HFFc6 (cell line): ENCODE results near the gene ELAPOR2. TPM values are rescaled to one million over a fixed set of nuclear protein-coding genes. Genes with fewer than 3 reads are reported as not detected.

ENCODE experiments used
- DNase-seq: peaks from one replicate; pipeline ENCODE4 v3.0.0-alpha.2; 2018
- H3K27ac Mint-ChIP-seq: 2 replicates; pipeline ENCODE4 v1.8.0; 2020; ENCODE audit warnings: mild to moderate bottlenecking, mixed read lengths
- H3K27me3 Mint-ChIP-seq: 2 replicates; pipeline ENCODE4 v1.8.0; 2021; ENCODE audit warnings: mild to moderate bottlenecking, moderate library complexity, mixed read lengths; ENCODE audit not compliant: insufficient read depth
- H3K36me3 Mint-ChIP-seq: 2 replicates; pipeline ENCODE4 v1.8.0; 2021; ENCODE audit warnings: low read depth, mixed read lengths
- H3K4me1 Mint-ChIP-seq: 2 replicates; pipeline ENCODE4 v1.8.0; 2020; ENCODE audit warnings: low read depth, mixed read lengths
- H3K4me3 Mint-ChIP-seq: 2 replicates; pipeline ENCODE4 v1.8.0; 2020; ENCODE audit warnings: mild to moderate bottlenecking, moderate library complexity, mixed read lengths
- H3K9me3 Mint-ChIP-seq: 2 replicates; pipeline ENCODE4 v1.8.0; 2020; ENCODE audit warnings: mild to moderate bottlenecking, mixed read lengths
- CTCF ChIP-seq: fragments of 200-600 bp; sonication (generic); IDR thresholded peaks from 2 replicates; pipeline ENCODE4 v1.5.0; 2021; ENCODE audit warnings: antibody characterized with exemption, mild to moderate bottlenecking
- total RNA-seq, 6 experiments: library from RNA; stranded (reverse); fragmentation: NEBNext Ultra II Directional; extraction: Animal tissue kit (Norgen Biotek cat#: 25700); gene quantifications; 2 replicates in 1 of 6; 3 replicates in 5 of 6; pipeline ENCODE4 v1.2.3, GENCODE V29; 2021

ELAPOR2 gene
- total RNA-seq, 6 experiments from 2014 or later = 0.11 to 0.36 (median 0.25) TPM; not detected in 2

GRCh38 chr7:87027900-87028299 lies 31.6 kb downstream of the ELAPOR2 start:
- no peak for TF ChIP-seq CTCF
- Mint-ChIP-seq H3K27me3 (no peaks in the 10 kb centered on the region), H3K27ac (no peak overlapping the region), H3K4me3 (no peak overlapping the region), H3K9me3 (peaks cover 10% of the 10 kb centered on the region), H3K36me3 (no peaks in the 10 kb centered on the region), H3K4me1 (no peaks in the 10 kb centered on the region)
- DNase-seq = no peak

GRCh38 chr7:87021285-87021684 lies 38.2 kb downstream of the ELAPOR2 start:
- no peak overlapping the region for H3K4me3 Mint-ChIP-seq
- no peaks in the 10 kb centered on the region for H3K4me1 Mint-ChIP-seq
- no peaks in the 10 kb centered on the region for H3K36me3 Mint-ChIP-seq
- no peaks in the 10 kb centered on the region for H3K27me3 Mint-ChIP-seq
- no peak overlapping the region for H3K27ac Mint-ChIP-seq
- H3K9me3 Mint-ChIP-seq = no peaks in the 10 kb centered on the region; the same call in 1 of the 2 replicates
- no peak for DNase-seq
- no peak for TF ChIP-seq CTCF

GRCh38 chr7:87016606-87017005 lies 42.8 kb downstream of the ELAPOR2 start:
- Mint-ChIP-seq H3K9me3 (no peaks in the 10 kb centered on the region; the same call in 1 of the 2 replicates), H3K27me3 (no peaks in the 10 kb centered on the region), H3K27ac (no peak overlapping the region), H3K4me1 (no peaks in the 10 kb centered on the region), H3K4me3 (no peak overlapping the region), H3K36me3 (no peaks in the 10 kb centered on the region)
- no peak for TF ChIP-seq CTCF
- DNase-seq = no peak

- H3K9me3 Mint-ChIP-seq = no peaks in the 10 kb centered on the region; the same call in 1 of the 2 replicates
- TF ChIP-seq CTCF = no peak
- no peak for DNase-seq
- no peaks in the 10 kb centered on the region for H3K36me3 Mint-ChIP-seq
- no peak overlapping the region for H3K27ac Mint-ChIP-seq
- no peaks in the 10 kb centered on the region for H3K4me1 Mint-ChIP-seq
- H3K27me3 Mint-ChIP-seq = peaks cover 2% of the 10 kb centered on the region; the same call in 1 of the 2 replicates
- H3K4me3 Mint-ChIP-seq = no peak overlapping the region
Observed at GRCh38 chr7:87013840-87014190, 45.6 kb downstream of the ELAPOR2 start.

- no peak for TF ChIP-seq CTCF
- no peaks in the 10 kb centered on the region for H3K4me1 Mint-ChIP-seq
- DNase-seq = no peak
- no peaks in the 10 kb centered on the region; the same call in 1 of the 2 replicates for H3K9me3 Mint-ChIP-seq
- H3K27me3 Mint-ChIP-seq = peaks cover 2% of the 10 kb centered on the region; the same call in 1 of the 2 replicates
- no peak overlapping the region for H3K4me3 Mint-ChIP-seq
- no peak overlapping the region for H3K27ac Mint-ChIP-seq
- H3K36me3 Mint-ChIP-seq = no peaks in the 10 kb centered on the region
Observed at GRCh38 chr7:87013136-87013839, 46.2 kb downstream of the ELAPOR2 start.

Other genes with a start within 250 kb of the ELAPOR2 start
- 10 to 100 TPM; 26.2 to 33.0 (median 30.7) TPM for gene DMTF1, start 92.8 kb upstream of the ELAPOR2 start, total RNA-seq
- 10 to 100 TPM; 16.3 to 20.9 (median 17.2) TPM for gene TMEM243, start 160.1 kb upstream of the ELAPOR2 start, total RNA-seq